SK-N-SH (cell line): ENCODE results near the gene DHRS9. TPM values are rescaled to one million over a fixed set of nuclear protein-coding genes. Genes with fewer than 3 reads are reported as not detected.

Experiments used
- CTCF ChIA-PET: fragments of 300-600, 350-600 bp; formaldehyde crosslinking; extraction: SDS; loops from one replicate; lab custom pipeline; 2021; lab: Yijun Ruan, JAX
- POLR2A ChIA-PET: fragments of 350-600 bp; sonication (Branson Sonifier 250); formaldehyde crosslinking; extraction: SDS; loops from one replicate; lab custom pipeline; 2020; ENCODE audit warnings: antibody characterized with exemption, inconsistent platforms; lab: Yijun Ruan, JAX
- DNase-seq: peaks from one replicate; pipeline ENCODE4 v3.0.0; 2012
- H2AFZ ChIP-seq: fragments of 200-600 bp; sonication (generic); 2 replicates; pipeline ENCODE4 v1.8.1; 2016; ENCODE audit warnings: antibody characterized with exemption, mild to moderate bottlenecking, low read depth
- H3F3A ChIP-seq: fragments of 200-600 bp; sonication (generic); replicated peaks from 2 replicates; pipeline ENCODE3; 2016; ENCODE audit warnings: antibody characterized with exemption, mild to moderate bottlenecking; ENCODE audit not compliant: insufficient read depth
- H3K27ac ChIP-seq, 2 experiments: fragments of 200-500 bp in 1 of 2; fragments of 200-600 bp in 1 of 2; sonication (Bioruptor generic) in 1 of 2; sonication (generic), shearing (Covaris generic) in 1 of 2; 2 replicates each; pipeline versions ENCODE4 v1.5.1 to v1.6.1; 2014 to 2016; ENCODE audit warnings: low read depth in 2 of 2, inconsistent platforms in 1 of 2, low read length in 1 of 2, mild to moderate bottlenecking in 1 of 2, mixed read lengths in 1 of 2
- H3K27me3 ChIP-seq: fragments of 200-600 bp; sonication (generic), shearing (Covaris generic); 2 replicates; pipeline ENCODE4 v1.6.1; 2016; ENCODE audit warnings: mixed run types; ENCODE audit not compliant: insufficient read depth
- H3K36me3 ChIP-seq, 2 experiments: fragments of 200-500 bp in 1 of 2; fragments of 200-600 bp in 1 of 2; sonication (Bioruptor generic) in 1 of 2; sonication (generic) in 1 of 2; replicated peaks in 1 of 2; 2 replicates each; pipeline versions ENCODE3 to v1.5.1; 2014 to 2016; ENCODE audit warnings: low read length in 1 of 2, mild to moderate bottlenecking in 1 of 2; ENCODE audit not compliant: insufficient read depth in 2 of 2, control insufficient read depth in 1 of 2
- H3K4me1 ChIP-seq, 2 experiments: fragments of 200-500 bp in 1 of 2; fragments of 200-600 bp in 1 of 2; sonication (Bioruptor generic) in 1 of 2; sonication (generic), shearing (Covaris generic) in 1 of 2; 2 replicates each; pipeline versions ENCODE4 v1.5.1 to v1.6.1; 2014 to 2016; ENCODE audit warnings: low read depth in 1 of 2, low read length in 1 of 2, mixed run types in 1 of 2; ENCODE audit not compliant: insufficient read depth in 2 of 2, control insufficient read depth in 1 of 2
- H3K4me2 ChIP-seq: fragments of 200-600 bp; sonication (generic), shearing (Covaris generic); 2 replicates; pipeline ENCODE4 v1.6.1; 2017; ENCODE audit warnings: mixed run types
- H3K4me3 ChIP-seq, 2 experiments: fragments of 200-500 bp in 1 of 2; fragments of 200-600 bp in 1 of 2; sonication (Bioruptor generic) in 1 of 2; sonication (generic), shearing (Covaris generic) in 1 of 2; 2 replicates each; pipeline versions ENCODE4 v1.5.1 to v1.8.1; 2014 to 2016; ENCODE audit warnings: low read depth in 2 of 2, inconsistent platforms in 1 of 2, low read length in 1 of 2, mild to moderate bottlenecking in 1 of 2, mixed read lengths in 1 of 2, moderate library complexity in 1 of 2
- H3K79me2 ChIP-seq: fragments of 200-600 bp; sonication (generic); 2 replicates; pipeline ENCODE4 v1.8.1; 2017; ENCODE audit warnings: mild to moderate bottlenecking; ENCODE audit not compliant: insufficient read depth
- H3K9ac ChIP-seq: fragments of 200-600 bp; sonication (generic); 2 replicates; pipeline ENCODE4 v1.6.1; 2017; ENCODE audit warnings: mixed run types
- H3K9me2 ChIP-seq: fragments of 200-600 bp; sonication (generic); 2 replicates; pipeline ENCODE4 v1.6.1; 2017; ENCODE audit warnings: mixed run types
- H3K9me3 ChIP-seq: fragments of 200-600 bp; sonication (generic); 2 replicates; pipeline ENCODE4 v1.6.1; 2017; ENCODE audit warnings: mixed run types, mild to moderate bottlenecking, moderate library complexity
- H4K20me1 ChIP-seq: fragments of 200-600 bp; sonication (generic); 2 replicates; pipeline ENCODE4 v1.6.1; 2017; ENCODE audit warnings: mild to moderate bottlenecking, mixed run types; ENCODE audit not compliant: insufficient read depth
- CHD2 ChIP-seq: fragments of 150-350 bp; IDR thresholded peaks from 2 replicates; pipeline ENCODE4 v1.6.1; 2018; ENCODE audit warnings: low read length; ENCODE audit not compliant: partially characterized antibody
- FOXJ3 ChIP-seq: sonication (generic); formaldehyde crosslinking; IDR thresholded peaks from 2 replicates; pipeline ENCODE4 v1.5.1; 2020; ENCODE audit warnings: mild to moderate bottlenecking, missing genetic modification reagents
- GABPA ChIP-seq: IDR thresholded peaks from 2 replicates; pipeline ENCODE4 v1.4.0; 2012; ENCODE audit warnings: low read depth, mild to moderate bottlenecking
- GATA2 ChIP-seq: sonication (generic); formaldehyde crosslinking; IDR thresholded peaks from 2 replicates; pipeline ENCODE4 v1.5.0; 2020; ENCODE audit warnings: mild to moderate bottlenecking, missing genetic modification reagents
- MXI1 ChIP-seq: IDR thresholded peaks from 2 replicates; pipeline ENCODE4 v1.6.1; 2012; ENCODE audit warnings: mild to moderate bottlenecking, low read depth, low read length, improper control_type of control experiment
- NFIC ChIP-seq: IDR thresholded peaks from 2 replicates; pipeline ENCODE4 v1.4.0; 2012; ENCODE audit warnings: borderline replicate concordance
- NRF1 ChIP-seq: IDR thresholded peaks from 2 replicates; pipeline ENCODE4 v1.6.1; 2012; ENCODE audit warnings: low read depth, mild to moderate bottlenecking, low read length
- POLR2AphosphoS5 ChIP-seq: IDR thresholded peaks from 2 replicates; pipeline ENCODE4 v1.6.1; 2012; ENCODE audit warnings: low read depth, low read length
- SMC3 ChIP-seq: IDR thresholded peaks from 2 replicates; pipeline ENCODE4 v1.6.1; 2012; ENCODE audit warnings: low read depth, low read length, improper control_type of control experiment
- TAF1 ChIP-seq: IDR thresholded peaks from 2 replicates; pipeline ENCODE4 v1.6.1; 2012; ENCODE audit warnings: low read depth, mild to moderate bottlenecking, low read length, moderate library complexity, borderline replicate concordance
- TEAD4 ChIP-seq: IDR thresholded peaks from 2 replicates; pipeline ENCODE4 v1.4.0; 2012; ENCODE audit warnings: mild to moderate bottlenecking, borderline replicate concordance; ENCODE audit not compliant: insufficient read depth
- WGBS: methylation state at CpG from one replicate; pipeline ENCODE4 v1.1.6; 2017; ENCODE audit warnings: low lambda C conversion rate; 5-methylcytosine and 5-hydroxymethylcytosine counted together
- polyA plus RNA-seq, 3 experiments: library from polyadenylated mRNA; depleted of rRNA; stranded (reverse); fragments of >200 nt; gene quantifications; 2 replicates each; pipeline ENCODE4 v1.2.3, GENCODE V29; 2012
- TF ChIP-seq, protein P1 (sequence below): fragments of 150-350 bp; IDR thresholded peaks from 2 replicates; pipeline ENCODE4 v1.6.1; 2017; ENCODE audit warnings: antibody characterized with exemption, low read length, low read depth, borderline replicate concordance
- TF ChIP-seq, protein P2 (sequence below): fragments of 150-350 bp; IDR thresholded peaks from 2 replicates; pipeline ENCODE4 v1.6.1; 2016; ENCODE audit warnings: mild to moderate bottlenecking, low read depth, low read length
- TF ChIP-seq, protein P3 (sequence below): IDR thresholded peaks from 2 replicates; pipeline ENCODE4; 2012
- TF ChIP-seq, protein P4 (sequence below): IDR thresholded peaks from 2 replicates; pipeline ENCODE4 v1.4.0; 2012; ENCODE audit warnings: low read depth, borderline replicate concordance
- TF ChIP-seq, protein P5 (sequence below): IDR thresholded peaks from 2 replicates; pipeline ENCODE4 v1.4.0; 2012; ENCODE audit warnings: low read depth

DHRS9 gene
- polyA plus RNA-seq, 1 of the 3 experiments (the other 2 are of a cell fraction): not detected

DNA sequence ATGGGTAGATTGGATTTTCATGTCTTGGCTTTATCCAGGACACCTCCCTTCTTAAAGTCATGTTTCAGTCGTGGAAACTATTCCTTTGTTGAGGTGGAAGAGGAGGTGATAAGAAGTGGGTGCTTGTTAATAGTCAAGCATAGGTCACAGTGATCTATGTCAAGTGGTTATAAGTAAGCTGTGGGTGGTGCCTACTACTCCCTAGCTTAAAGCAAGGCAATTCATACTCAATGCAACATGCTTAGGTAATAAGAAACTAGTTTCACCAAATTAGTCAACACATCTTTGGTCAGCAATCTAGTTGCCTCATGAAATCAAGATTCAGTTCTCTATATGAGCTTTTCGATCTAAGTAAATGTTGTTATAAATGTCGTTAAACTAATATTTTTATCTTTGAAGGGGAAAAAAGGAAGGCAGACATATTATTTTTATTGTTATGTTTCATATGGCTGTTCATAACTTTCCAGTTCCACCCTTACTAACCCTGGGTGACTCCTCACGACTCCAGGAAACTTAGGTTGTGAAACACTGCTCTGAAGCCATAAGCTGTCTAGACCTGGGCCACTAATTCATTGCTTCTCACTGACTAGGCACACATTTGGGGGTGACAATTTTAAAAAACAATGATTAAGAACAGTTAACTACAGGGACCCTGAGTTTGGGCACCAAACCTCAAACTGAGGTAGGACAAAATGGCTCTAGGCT, 32.5 kb upstream of the DHRS9 start:
- H2AFZ ChIP-seq: no peak overlapping the region
- no peak overlapping the region for H3K9ac ChIP-seq
- H3K4me1 ChIP-seq: no peaks in the 10 kb centered on the region
- H3K36me3 ChIP-seq: no peaks in the 10 kb centered on the region
- ChIA-PET POLR2A (no interaction called here), CTCF (no interaction called here)
- WGBS: 48% methylated on average over 4 of the region's 4 CpGs
- H4K20me1 ChIP-seq: no peaks in the 10 kb centered on the region
- no peaks in the 10 kb centered on the region for H3K79me2 ChIP-seq
- no peaks in the 10 kb centered on the region for H3F3A ChIP-seq
- no peaks in the 10 kb centered on the region for H3K27me3 ChIP-seq
- TF ChIP-seq CHD2 (no peak), TAF1 (no peak), GATA2 (CRISPR knock-in tag) (no peak), GABPA (no peak)
- TF ChIP-seq, protein P1, sequence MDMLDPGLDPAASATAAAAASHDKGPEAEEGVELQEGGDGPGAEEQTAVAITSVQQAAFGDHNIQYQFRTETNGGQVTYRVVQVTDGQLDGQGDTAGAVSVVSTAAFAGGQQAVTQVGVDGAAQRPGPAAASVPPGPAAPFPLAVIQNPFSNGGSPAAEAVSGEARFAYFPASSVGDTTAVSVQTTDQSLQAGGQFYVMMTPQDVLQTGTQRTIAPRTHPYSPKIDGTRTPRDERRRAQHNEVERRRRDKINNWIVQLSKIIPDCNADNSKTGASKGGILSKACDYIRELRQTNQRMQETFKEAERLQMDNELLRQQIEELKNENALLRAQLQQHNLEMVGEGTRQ: no peak
- TF ChIP-seq, protein P2, sequence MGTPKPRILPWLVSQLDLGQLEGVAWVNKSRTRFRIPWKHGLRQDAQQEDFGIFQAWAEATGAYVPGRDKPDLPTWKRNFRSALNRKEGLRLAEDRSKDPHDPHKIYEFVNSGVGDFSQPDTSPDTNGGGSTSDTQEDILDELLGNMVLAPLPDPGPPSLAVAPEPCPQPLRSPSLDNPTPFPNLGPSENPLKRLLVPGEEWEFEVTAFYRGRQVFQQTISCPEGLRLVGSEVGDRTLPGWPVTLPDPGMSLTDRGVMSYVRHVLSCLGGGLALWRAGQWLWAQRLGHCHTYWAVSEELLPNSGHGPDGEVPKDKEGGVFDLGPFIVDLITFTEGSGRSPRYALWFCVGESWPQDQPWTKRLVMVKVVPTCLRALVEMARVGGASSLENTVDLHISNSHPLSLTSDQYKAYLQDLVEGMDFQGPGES: no peak
- no peak overlapping the region for H3K4me2 ChIP-seq
- no peaks in the 10 kb centered on the region for H3K9me2 ChIP-seq
- no peaks in the 10 kb centered on the region for H3K9me3 ChIP-seq
- no peak overlapping the region for H3K27ac ChIP-seq
- DNase-seq: no peak
- H3K4me3 ChIP-seq: no peak overlapping the region

DNA sequence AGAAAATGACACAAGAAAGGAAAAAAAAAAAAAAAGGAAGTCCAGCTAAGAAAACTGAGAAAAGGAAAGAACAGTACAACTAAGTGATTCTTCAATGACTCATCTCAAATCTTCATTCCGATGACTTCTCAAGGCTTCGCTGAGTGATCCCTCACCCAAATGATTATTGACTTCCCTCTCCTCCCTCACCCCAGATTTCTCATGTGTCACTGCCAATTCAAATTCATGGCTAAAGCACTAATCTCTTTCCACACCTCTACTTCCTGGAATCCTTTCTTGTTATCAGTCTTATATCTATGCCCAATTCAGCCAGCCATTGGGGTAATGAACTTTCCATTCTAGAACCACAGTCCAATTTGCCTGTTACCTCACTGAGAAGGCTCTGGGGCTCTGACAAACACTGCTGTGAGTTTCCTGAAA, 31.0 kb upstream of the DHRS9 start:
- Histone ChIP-seq H3K27ac (no peak overlapping the region), H3K4me2 (no peak overlapping the region), H3K36me3 (no peaks in the 10 kb centered on the region), H3K27me3 (no peaks in the 10 kb centered on the region), H3F3A (no peaks in the 10 kb centered on the region), H3K9me3 (no peaks in the 10 kb centered on the region), H3K4me3 (no peak overlapping the region), H2AFZ (no peak overlapping the region), H3K79me2 (no peaks in the 10 kb centered on the region), H3K9ac (no peak overlapping the region), H4K20me1 (no peaks in the 10 kb centered on the region), H3K4me1 (no peaks in the 10 kb centered on the region), H3K9me2 (no peaks in the 10 kb centered on the region)
- POLR2A ChIA-PET: interaction anchor here (0.5 kb wide), 1 partner anchor 18 kb away, joined by 3 read pairs; no protein-coding TSS in a partner anchor
- no peak for DNase-seq
- CTCF ChIA-PET: no interaction called here
- WGBS: 45% methylated on average over 2 of the region's 2 CpGs
- no peak for TF ChIP-seq MXI1
- TF ChIP-seq GATA2 (CRISPR knock-in tag): no peak
- no peak for TF ChIP-seq TAF1
- no peak for TF ChIP-seq TEAD4
- TF ChIP-seq, protein P3, sequence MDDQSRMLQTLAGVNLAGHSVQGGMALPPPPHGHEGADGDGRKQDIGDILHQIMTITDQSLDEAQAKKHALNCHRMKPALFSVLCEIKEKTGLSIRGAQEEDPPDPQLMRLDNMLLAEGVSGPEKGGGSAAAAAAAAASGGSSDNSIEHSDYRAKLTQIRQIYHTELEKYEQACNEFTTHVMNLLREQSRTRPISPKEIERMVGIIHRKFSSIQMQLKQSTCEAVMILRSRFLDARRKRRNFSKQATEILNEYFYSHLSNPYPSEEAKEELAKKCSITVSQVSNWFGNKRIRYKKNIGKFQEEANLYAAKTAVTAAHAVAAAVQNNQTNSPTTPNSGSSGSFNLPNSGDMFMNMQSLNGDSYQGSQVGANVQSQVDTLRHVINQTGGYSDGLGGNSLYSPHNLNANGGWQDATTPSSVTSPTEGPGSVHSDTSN: no peak
- TF ChIP-seq POLR2AphosphoS5: no peak
- TF ChIP-seq, protein P4, sequence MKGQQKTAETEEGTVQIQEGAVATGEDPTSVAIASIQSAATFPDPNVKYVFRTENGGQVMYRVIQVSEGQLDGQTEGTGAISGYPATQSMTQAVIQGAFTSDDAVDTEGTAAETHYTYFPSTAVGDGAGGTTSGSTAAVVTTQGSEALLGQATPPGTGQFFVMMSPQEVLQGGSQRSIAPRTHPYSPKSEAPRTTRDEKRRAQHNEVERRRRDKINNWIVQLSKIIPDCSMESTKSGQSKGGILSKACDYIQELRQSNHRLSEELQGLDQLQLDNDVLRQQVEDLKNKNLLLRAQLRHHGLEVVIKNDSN: no peak
- no peak for TF ChIP-seq NFIC
- no peak for TF ChIP-seq SMC3
- TF ChIP-seq, protein P5, sequence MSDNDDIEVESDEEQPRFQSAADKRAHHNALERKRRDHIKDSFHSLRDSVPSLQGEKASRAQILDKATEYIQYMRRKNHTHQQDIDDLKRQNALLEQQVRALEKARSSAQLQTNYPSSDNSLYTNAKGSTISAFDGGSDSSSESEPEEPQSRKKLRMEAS: no peak
- TF ChIP-seq CHD2: no peak
- no peak for TF ChIP-seq FOXJ3 (CRISPR knock-in tag)
- TF ChIP-seq NRF1: no peak
